HG03460 (cell line): ENCODE data around the gene BAHCC1.

Source experiments
- ATAC-seq: cut with Tn5 transposase; IDR thresholded peaks from one replicate; pipeline ENCODE4 v1.9.1; 2021; ENCODE audit not compliant: unreplicated experiment

The BAHCC1 gene

DNA sequence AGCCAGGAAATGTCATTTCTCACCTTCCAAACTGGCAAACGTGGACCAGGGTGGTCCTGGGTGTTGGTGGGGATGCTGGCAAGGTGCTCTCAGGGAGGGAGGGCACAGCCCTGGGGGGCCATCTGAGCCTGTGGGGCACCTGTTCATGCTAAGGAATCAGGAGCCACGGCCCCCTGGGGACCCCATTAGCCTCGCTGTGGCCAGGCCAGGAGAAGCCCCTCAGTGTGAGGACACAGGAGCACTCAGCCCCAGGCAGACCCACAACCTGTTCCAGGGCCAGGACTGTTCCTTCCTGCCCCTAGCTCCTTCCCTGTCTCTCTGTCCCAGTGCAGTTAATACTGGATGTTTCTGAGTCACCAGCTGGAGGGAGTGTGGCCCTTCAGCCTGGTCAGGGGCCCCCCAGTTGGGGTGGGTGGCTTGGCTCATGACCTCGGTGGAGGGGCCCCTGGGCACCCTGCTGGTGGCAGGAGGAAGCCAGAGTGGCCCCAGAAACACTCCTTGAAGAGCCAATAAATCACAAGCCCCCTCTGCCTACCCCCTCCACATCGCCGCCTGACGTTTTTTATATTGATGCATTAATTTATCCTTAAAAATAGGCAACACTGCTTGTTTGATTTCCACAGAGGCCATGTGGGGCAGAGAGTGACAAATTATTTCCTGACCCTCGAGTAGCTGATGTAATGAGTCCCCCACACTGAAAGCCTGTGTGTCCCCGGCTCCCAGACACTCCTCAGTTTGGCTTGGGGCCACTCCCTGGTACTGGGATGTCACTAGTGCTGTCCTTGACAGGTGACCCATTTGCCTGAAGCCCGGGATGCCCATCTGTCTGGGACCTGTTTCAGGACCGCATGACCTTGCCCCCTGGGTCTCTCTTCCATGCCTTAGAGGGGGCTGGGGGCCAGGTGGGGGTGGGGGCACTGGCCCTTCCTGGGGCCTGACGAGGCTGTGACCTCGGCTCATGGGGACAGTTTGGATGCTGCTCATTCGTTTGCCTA, 95.0 kb downstream of the BAHCC1 start:
- no peak for ATAC-seq

GRCh38 chr17:81491181-81491581, 95.9 kb downstream of the BAHCC1 start:
- ATAC-seq = no peak

DNA sequence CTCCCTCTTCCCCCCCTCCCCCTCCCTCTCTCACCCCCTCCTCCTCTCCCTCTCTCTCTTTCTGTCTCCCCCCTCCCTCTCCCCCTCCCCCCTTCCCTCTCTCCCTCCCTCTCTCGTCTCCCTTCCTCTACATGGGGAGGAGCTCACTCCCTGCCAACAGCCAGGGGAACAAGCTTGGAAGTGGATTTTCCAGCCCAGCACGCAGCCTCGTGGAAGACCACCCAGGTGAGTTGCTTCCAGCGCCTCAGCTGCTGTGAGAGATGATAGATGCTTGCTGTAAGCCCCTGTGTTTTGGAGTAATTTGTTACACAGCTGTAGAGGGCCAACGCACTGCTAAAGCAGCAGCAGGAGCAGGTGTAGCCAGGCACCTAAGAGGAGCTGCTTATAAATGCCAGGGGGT, 96.5 kb downstream of the BAHCC1 start:
- no peak for ATAC-seq

DNA sequence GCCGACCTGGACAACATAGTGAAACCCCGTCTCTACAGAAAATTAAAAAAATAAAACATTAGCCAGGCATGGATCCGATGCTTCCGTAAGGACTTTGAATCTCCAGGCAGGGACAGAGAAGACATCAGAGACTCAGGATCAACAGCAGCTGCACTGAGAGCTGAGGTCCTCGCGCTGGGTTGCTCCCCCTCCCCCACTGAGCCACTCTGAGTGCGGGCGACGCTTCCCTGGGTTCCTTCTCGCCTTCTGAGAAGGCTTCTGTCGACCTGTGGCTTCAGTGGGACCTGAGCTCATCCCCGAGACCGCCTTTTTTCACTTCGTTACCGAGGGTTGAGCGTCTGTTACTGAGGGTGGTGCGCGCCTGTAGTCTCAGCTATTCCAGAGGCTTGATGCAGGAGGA, 96.9 kb downstream of the BAHCC1 start:
- no peak for ATAC-seq

- no peak for ATAC-seq
Observed at GRCh38 chr17:81492706-81493105, 97.4 kb downstream of the BAHCC1 start.

DNA sequence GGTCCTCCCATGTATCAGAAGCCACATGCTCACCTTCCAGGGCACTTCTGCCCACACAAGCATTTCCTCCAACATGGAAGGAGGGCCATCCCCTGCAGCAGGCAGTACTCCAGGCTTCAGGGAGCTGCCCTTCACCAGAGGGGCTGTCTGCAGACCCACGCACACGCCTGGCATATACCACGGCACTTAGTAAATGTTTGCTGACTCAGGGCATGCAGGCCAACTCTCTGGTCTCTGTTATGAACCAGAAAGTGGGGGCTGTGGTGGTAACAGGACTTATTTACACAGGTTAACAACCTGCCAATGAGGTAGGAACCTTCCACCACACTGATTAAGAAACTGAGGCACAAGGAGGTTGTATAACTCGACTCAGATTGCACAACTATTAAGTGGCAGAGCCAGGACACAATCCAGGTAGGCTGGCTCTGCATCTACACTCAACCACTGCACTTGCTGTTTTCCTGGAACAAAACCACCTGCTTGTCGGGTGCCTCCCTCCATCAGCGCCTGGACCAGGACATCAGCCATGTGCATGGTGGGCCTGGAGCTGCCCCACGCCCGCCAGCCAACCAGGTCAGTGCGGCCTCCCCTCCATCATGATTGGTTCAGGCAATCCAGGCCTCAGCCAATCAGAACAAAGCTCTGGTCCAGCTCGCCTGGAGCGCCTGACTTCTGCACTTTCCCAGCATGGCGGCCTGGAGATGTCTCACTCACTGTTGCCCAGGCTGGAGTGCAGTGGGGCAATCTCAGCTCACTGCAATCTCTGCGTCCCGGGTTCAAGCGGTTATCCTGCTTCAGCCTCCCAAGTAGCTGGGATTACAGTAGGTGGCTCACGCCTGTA, 98.2 kb downstream of the BAHCC1 start:
- no peak for ATAC-seq

- no peak for ATAC-seq
Observed at GRCh38 chr17:81494626-81495377, 99.5 kb downstream of the BAHCC1 start.

DNA sequence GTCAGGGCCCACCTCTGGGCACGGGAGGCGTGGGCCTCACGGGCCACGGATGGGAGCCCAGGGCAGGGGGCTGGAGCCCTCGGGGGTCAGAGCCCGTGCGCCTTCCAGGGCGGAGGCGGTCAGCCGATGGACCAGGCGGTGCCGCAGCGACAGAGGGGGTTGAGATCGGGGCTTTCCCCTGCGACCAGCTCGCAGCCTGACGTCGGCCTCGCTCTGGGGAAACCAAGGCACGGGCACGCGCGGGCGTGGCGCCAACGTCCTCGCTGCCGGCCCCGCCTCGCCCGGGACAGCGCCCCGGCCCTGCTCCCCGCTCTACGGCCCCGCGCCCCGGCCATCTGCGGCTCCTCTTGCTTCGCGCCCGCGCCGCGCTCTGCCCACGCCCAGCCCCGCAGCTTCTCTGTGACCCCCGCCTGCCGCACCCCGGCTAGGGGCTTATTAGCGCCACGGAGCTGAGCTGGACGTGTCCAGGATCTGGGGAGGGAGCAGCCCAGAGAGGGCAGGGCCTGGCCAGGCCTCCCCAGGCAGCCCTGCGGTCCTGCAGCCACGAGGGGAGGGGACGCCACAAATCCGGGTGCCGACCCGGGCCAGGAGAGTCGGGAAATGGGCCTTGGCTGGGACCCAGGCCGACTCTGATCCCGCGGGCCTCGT, 103.8 kb downstream of the BAHCC1 start:
- ATAC-seq = no peak

GRCh38 chr17:81499601-81499970, 104.3 kb downstream of the BAHCC1 start:
- no peak for ATAC-seq

DNA sequence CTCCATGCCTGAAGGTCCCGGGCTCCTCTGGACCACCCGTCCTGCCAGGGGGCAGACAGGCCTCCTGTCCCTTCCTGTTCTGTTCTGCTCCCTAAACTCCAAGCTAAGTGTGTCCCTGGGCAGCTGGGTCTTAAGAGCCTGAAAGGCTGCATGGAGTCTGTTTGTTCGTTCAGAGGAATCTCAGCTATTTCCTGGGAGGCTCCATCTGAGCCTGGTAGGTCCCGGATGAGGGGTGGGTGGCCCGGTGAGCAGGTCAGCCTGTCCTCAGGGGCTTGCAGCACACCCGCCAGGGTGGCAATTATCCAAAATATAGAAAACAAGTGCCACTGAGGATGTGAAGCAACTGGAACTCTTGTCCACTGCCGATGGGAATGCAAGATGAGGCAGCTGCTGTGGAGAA, 104.8 kb downstream of the BAHCC1 start:
- no peak for ATAC-seq

GRCh38 chr17:81502471-81503017, 107.3 kb downstream of the BAHCC1 start:
- ATAC-seq = no peak

DNA sequence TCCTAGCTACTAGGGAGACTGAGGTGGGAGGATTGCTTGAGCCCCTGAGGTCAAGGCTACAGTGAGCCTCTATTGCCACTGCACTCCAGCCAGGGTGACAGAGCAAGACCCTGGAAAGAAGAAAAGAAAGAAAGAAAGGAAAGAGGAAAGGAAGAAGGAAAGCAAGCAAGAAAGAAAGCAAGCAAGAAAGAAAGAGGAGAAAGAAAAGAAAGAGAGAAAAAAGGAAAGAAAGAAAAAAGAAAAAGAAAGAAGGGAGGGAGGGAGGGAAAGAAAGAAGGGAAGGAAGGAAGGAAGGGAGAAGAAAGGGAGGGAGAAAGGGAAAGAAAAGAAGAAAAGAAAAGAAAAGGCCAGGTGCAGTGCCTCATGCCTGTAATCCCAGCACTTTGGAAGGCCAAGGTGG, 108.4 kb downstream of the BAHCC1 start:
- no peak for ATAC-seq

DNA sequence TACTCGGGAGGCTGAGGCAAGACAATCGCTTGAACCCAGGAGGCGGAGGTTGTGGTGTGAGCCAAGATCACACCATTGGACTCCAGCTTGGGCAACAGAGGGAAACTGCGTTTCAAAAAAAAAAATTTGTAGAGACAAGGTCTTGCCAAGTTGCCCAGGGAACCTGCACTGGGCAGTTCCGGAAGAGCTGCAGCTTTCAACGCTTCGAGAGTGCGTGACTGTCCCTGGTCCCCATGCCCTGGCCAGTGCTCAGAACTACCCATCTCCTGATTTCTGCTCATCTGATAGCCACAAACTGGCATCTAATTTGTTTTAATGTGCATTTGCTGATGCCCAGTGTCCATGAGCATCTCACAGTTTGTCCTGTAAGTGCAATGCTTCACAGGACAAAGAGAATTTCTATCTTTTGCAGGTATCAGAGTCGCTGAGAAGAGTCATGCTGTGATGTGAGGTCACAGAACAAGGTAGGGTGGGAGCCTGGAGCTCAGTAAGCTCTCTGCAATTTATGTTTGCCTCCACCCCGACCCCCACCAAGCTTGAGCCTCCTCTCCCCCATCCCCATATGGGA, 113.5 kb downstream of the BAHCC1 start:
- ATAC-seq = no peak

DNA sequence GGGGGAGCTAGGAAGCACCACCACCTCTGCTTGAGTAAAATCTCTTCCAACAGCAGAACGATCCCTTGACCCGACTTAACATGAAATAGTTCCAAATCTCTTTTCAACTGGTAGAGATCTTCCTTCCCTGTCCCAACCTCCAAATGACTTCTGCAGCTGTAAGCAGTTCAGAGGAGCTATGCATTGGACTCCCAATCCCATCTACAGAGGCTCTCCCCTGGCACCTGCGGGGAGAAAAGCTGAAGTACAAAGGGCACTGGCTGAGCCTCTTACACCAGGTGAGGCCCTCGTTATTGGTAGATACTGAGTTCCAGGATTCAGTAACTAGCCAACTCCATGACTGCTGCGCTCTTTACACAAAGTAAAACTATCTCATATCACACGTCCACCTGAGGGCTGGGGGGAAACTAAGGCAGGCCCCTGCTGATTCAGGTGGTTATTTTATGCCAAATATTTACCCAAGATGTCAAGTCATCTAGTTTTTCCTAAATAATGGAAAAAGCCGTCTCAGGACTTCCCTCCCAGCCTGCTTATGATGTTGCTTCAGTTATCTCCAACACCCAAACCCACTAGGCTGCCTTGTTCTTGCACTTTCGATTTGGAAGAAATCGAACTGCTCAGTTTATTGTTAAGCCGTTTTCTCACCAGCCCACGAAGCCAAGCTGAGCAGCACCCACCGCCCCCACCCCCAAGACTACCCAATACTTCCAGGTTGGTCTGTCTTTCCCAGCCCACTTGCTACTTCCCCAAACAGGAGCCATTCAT, 114.1 kb downstream of the BAHCC1 start:
- no peak for ATAC-seq

- no peak for ATAC-seq
Observed at GRCh38 chr17:81509972-81510784, 114.9 kb downstream of the BAHCC1 start.

DNA sequence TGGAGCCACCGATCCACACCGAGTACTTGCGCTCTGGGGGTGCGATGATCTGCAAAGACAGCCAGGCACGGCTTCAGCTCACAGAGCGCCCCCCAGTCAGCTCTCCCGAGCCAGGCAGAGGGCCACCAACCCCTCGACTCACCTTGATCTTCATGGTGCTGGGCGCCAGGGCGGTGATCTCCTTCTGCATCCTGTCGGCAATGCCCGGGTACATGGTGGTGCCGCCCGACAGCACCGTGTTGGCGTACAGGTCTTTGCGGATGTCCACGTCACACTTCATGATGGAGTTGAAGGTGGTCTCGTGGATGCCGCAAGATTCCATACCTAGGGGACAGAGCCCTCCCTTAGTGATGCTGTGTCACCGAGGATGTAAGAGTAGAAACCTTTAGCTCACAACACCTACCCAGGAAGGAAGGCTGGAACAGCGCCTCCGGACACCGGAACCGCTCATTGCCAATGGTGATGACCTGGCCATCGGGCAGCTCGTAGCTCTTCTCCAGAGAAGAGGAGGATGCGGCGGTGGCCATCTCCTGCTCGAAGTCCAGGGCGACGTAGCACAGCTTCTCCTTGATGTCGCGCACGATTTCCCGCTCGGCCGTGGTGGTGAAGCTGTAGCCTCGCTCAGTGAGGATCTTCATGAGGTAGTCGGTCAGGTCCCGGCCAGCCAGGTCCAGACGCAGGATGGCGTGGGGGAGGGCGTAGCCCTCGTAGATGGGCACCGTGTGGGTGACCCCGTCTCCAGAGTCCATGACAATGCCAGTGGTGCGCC, 115.7 kb downstream of the BAHCC1 start:
- ATAC-seq = no peak

DNA sequence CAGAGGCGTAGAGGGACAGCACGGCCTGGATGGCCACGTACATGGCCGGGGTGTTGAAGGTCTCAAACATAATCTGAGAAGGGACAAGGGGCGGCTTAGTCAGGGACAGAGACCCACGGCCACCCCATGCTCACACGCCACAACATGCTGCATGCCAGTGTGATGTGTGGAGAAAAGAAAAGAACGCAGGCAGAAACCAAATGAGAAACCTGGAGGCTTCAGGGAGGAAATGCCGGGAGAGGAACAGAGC, 116.2 kb downstream of the BAHCC1 start:
- no peak for ATAC-seq
